HG02943 (cell line): ENCODE measurements around the gene MAP3K7CL.
A peak's percentile ranks its signal among the peaks of the same experiment; 100 is the strongest.

Experiments
- ATAC-seq: cut with Tn5 transposase; IDR thresholded peaks from one replicate; pipeline ENCODE4 v1.9.1; 2021; ENCODE audit warnings: mild to moderate bottlenecking, low read depth, moderate library complexity; ENCODE audit not compliant: unreplicated experiment

Gene MAP3K7CL

DNA sequence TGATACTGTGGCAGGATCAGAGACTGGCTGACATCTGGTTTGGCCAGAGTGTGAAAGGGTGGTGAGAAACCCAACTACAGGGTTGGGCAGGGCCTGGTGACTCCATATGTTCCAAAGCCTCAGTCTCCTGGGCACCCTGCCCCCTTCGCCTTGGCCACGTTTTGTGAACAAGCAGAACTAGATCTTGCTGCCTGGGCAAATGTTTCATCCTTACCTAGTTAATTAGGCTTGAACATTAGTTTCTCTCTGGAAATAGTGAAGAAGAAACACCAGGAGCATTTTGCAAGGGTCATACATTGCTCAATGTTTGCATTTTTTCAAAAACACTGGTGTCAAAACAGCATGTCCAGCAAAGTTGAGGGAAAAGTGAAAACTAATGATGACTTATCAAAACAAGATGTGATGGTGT lies 60.5 kb downstream of the MAP3K7CL start:
- no peak for ATAC-seq

DNA sequence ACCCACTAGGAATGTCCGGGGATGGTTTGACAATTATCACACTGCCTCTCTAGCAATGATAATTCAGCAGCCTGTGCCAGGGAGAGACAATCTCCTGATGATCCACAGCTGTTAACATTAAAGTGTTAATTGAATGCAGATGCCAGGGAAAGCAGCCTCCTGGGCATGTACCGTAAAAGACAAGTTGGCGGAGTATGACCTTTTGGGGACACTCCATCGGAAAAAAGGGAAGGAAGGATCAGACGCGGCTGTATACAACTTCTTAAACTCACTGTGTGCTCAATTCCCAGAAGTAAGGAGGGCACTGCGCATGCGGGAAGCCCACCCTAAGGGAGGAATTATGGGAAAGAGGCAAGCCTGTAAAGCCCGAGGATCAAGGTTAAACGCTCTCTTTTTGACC lies 62.6 kb downstream of the MAP3K7CL start:
- no peak for ATAC-seq

DNA sequence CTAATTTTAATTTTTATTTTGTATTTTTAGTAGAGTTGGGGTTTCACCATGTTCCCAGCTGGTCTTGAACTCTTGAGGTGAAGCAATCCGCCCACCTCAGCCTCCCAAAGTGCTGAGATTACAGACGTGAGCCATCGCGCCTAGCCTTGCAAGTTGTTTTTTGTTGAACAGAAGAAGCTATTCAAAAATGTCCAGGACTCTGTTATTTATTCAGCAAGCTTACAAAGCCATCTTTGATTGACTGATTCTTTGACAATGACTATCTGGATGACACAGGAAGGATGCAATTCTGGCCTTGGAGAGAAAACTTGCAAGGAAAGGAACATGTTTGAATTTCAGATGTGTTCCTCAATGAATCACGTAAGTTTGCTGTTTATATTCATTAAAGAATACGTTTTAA lies 63.5 kb downstream of the MAP3K7CL start:
- no peak for ATAC-seq

DNA sequence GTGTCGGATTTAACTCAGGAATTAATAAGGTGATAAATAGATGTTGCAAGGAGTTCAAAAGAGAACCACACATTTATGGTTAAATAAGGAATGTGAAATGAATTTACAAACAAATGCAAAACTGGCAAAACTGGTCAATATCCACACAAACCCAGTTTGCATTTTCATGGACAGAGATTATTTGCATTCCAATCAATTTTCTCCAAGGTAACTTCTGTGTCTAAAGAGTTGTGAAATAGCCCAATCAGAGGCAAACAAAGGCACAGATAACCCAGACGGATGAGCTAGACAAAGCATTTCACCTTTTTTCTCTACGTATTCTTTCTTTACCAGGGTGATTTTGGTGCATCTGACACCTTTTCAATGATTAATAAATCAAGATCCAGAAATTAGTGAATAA lies 63.9 kb downstream of the MAP3K7CL start:
- no peak for ATAC-seq

DNA sequence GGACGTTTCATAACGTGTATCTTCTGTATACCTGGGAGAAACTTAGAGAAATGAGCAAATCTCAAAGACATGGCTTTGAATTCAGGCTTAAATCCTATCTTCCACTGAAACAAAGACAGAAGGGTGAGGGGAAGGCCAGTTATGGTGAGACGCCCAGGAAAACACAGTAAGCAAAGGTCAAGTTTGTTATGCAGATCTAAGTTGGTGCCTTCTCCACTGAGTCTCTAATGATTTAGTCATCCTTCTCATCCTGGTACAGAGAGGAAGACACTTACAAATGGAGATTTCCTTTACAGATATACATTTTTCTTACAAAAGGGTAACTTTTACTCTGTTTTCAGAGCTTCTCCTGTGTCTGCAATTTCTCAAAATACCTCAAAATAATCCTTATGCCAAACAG lies 64.4 kb downstream of the MAP3K7CL start:
- ATAC-seq: no peak

DNA sequence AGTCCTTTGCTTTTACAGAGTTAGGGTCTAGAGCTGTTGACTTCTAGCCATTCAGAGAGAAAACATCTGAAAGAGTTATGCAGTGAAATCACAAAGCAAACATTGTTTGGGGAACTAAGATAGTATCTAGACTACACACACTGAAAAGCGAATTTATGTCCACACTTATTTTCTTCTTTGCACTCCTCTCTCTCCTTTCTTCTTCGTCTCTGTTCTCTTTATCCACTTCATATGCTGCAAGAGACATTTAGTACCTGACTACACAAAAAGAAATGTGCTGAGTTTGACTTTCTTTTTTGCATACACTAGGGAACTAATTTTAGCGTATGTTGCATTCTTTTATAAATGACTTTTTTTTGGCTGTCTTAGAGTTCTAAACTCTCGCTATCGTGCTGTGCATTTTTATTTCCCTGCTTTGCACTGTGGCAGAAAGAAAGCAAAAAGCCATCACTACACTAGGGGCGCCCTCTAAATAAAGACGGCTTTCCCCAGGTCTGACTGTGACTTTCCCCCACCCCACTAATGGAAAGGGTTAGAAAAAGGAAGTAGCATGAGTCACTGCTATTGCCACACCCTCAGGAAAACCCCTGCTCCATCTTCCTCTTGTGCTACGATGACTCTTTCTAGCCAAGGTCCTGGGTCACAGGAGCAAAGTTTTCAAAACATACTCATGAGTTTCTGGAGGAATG lies 65.7 kb downstream of the MAP3K7CL start:
- peak; percentile 94 for ATAC-seq

DNA sequence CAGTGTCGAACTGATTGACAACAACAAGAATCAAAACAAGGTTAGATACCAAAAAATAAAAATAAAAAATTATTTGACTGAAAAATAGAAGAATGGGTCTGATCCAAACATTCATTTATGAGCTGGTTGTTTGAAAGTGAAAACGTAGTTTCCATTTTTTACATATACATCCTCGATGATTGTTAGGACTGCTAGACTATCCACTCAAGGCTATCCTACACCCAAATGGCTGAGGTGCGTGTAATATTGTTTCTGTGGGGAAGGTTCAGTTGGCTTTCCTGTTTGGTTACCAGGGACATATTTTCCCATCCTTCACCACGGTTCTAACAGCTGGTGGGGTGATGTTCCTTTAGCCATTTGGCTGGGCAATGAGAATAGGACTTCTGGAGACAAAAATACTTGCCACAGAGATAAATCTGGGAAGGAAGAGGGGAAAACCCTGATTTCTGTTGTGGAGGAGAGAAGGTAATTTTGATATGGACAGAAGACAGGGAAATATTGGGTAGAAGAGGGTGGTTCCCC lies 66.3 kb downstream of the MAP3K7CL start:
- ATAC-seq: no peak

DNA sequence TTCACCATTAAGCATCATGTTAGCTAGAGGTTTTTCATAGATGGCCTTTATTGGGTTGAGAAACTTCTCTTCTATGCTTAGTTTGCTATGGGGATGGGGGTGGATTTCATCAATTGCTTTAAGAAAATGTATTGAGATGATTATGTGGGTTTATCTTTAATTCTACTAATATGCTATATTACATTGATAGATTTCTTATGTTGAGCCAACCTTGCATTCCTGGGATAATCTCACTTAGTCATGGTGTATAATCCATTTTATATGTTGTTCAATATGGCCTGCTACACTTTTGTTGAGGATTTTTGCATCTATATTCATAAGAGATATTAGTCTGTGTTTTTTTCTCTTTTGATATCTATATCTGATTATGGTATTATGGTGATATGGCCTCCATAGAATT lies 70.7 kb downstream of the MAP3K7CL start:
- no peak for ATAC-seq

DNA sequence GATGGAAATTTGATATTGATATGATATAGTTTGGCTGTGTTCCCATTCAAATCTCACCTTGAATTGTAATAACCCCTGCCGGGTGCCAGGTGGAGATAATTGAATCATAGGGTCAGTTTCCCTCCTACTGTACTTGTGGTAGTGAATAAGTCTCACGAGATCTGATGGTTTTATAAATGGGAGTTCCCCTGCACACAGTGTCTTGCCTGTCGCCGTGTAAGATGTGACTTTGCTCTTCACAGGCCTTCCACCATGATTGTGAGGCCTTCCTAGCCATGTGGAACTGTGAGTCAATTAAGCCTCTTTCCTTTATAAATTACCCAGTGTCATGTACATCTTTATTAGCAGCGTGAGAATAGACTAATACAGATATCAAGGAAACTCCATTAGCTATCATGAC lies 74.6 kb downstream of the MAP3K7CL start:
- ATAC-seq: no peak

DNA sequence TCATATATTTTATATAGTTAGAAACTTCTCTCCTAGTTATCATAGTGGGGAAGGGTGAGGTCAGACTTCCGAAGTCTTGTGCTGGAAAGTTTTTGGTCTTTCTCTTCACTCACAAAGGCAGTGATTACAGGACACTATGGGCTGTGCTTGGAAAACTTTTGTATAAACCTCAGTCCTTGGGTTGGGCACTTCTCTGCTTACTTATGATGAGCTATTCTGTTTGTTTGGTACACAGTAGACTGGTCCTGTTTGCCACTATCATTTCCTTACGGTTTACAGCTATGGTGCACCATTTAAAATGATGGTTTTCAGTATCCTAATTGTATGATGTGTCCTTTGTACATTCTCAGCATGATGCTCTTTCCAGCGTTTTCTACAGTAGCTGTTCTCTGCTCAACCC lies 75.5 kb downstream of the MAP3K7CL start:
- no peak for ATAC-seq

DNA sequence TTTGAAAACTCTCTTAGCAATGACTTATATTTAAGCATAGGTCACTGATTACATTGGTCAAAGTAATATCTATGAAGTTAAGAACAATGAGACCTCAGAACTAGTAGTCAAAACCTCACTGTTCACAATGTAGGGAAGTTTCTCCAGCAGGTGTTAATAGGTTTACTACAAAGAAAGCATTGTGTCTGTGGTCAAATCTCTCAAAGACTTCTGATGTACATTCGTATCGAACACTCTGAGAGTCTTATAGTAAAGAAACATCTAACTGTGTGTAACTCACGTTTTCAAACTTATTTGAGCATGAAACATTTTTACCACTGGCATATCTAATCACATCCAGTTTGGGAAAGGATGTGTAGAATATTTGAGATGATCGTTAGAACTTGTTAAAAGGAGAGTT lies 76.0 kb downstream of the MAP3K7CL start:
- no peak for ATAC-seq

DNA sequence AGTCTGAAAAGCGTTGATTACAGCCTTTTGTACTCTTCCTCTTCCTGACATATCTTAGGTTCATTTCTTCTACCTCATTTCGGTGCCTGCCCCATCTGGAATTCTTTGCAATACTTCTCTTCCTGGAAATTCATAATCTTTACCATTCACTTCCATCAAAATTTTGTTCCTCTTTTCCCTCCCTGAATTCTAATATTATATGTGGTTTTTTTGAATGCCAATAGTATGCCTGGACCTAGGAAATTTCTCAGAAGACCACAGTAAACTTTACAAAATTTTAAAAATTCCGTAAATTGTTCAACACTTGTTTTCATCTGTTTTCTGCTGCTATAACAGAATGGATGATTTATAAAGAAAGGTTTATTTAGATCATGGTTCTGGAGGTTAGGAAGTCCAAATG lies 76.8 kb downstream of the MAP3K7CL start:
- ATAC-seq: no peak

DNA sequence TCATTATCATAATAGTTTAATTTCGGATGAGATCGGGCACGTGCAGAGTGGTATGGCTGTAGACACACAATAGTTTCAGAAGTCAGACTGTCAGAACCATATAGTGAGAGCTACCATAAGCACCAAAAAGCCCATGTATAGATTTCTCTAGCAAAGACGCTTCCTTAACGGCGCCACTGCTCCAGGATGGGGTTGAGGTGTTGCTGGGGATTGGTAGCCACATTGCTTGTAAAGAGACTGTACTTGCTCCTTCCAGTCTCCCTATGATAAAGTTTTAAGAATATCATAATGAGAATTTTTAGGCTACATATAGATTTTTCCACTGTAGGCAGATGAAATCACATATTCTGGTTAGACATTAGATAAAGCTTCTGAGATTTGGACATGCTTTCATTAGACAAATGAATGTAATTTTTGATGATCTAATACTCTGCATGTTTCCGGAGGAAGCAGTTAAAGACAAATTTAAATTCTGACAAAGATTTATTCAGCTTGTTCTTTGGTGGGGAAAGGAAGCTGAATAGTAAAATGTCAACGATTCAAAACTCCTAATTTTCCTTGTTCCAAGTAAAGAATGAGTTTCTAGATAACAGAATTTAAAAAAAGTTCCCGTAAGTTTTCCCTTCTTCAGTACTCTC lies 77.7 kb downstream of the MAP3K7CL start:
- no peak for ATAC-seq

DNA sequence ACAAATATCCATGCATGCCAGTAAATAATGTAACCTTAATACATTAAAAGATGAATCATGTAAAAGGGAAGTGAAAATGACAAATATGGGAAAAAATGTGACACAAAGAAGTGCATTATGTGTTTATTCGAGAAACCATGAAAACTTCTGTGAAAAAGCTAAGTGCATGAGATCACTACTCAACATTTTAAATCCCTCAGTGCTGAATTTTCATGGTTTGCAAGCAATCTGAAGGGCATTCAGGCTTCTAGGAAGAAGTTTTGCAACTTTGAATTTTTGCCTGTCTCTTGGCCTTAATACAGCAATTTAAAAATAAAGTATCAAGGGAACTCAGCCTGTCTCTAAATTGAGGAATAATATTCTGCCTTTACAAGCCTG lies 78.2 kb downstream of the MAP3K7CL start:
- ATAC-seq: no peak

DNA sequence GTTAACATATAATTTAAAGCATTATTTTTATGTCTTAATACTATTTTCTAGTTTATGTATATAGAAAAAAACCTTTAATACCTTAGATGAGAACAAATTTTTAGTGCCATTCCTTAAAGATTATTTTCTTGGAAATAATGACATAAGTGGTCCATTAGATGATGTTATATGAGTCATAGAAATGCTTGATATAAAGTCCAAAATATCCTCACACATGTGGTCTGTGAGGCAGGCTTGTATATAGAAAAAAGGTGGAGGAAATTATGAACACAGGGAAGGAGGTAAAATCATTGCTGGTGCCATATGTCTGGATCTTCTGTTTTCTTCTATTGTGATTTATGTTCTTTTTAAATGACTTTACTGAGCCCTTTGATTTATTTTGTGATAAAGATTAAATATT lies 79.3 kb downstream of the MAP3K7CL start:
- ATAC-seq: no peak

DNA sequence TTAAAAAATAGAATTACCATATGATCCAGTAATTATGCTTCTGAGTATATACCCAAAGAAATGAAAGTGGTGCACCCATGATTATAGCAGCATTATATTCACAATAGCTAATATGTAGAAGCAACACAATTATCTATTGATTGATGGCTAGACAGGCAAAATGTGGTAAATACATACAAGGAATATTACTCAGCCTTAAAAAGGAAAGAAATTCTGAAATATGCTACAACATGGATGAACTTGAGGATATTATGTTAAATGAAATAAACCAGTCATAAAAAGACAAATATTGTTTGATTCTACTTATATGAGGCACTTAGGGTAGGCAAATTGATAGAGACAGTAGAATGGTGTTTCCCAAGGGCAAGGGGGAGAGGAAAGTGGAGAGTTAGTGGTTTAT lies 80.8 kb downstream of the MAP3K7CL start:
- no peak for ATAC-seq

DNA sequence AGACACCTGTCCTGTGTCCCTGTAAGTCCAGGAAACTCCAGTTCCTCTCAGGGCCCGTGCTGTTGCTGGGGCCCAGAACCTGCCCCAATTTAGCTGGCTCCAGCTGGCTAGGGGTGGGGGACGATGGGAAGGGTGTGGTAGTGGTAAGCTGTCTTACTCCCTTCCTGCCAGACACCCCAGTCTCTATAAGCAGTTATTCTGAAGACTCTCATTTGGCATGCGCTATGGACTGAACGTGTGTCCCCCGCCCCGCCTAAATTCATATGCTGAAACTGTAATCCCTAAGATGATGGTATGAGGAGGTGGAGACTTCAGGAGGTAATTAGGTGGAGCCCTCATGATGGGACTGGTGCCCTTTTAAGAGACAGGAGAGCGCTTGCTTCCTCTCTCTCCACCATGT lies 82.0 kb downstream of the MAP3K7CL start:
- ATAC-seq: no peak

DNA sequence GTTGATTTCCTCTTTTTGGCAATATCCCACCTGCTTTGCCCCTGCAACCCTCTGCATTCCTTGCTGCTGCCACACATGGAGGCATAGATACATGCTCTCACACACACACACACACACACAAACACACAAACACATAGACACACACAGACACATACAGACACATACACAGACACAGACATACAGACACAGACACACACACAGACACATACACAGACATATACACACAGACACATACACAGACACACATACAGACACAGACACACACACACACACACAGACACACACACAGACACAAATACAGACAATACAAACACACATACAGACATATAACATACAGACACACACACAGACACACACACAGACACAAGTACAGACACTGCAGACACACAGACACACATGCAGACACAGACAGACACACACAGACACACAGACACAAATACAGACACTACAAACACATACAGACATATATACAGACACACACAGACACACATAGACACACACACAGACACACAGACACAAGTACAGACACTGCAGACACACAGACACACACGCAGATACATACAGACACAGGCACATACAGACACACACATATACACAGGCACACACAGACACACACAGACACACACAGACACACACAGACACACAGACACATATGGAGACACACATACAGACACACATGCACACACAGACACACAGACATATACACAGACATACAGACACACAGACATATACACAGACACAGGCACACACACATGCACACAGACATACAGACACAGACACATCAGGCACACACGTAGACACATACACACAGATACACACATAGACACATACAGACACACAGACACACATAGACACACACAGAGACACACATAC lies 83.3 kb downstream of the MAP3K7CL start:
- no peak for ATAC-seq

DNA sequence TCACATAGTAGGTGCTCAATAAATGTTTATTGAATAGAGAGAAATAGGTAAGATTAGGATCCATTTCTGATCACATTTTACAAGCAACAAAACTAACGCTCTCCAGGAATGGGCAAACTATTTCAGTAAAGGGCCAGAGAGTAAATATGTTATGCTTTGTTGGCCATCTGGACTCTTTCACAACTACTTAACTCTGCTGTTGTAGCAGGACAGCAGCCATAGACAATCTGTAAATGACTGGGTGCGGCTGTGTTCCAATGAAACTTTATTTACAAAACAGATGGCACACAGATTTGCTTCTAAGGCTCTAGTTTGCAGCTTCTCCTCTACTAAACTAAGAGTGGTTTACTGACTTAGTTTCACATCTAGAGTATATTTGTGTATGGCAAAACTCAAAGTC lies 85.3 kb downstream of the MAP3K7CL start:
- no peak for ATAC-seq

DNA sequence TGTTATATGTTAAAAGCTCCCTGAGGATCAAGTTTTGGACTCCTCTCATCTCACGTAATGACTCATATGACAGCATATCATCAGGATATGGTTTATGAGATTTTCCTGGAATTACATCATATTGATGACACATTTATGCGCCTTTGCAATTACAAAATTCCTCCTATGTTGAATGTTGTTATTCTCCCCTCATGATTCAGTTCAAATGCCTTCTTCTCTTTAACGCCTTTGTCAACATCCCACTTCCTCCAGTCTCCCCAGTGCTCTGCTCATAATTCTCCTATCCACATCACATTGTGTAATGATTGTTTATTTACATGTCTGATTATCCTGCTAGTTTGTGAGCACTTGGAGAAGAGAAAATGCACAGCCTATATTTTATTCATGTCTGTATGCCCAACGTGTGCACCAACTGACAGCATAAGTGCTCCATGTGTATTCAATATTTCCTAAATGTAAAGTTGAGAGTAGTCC lies 87.4 kb downstream of the MAP3K7CL start:
- no peak for ATAC-seq

DNA sequence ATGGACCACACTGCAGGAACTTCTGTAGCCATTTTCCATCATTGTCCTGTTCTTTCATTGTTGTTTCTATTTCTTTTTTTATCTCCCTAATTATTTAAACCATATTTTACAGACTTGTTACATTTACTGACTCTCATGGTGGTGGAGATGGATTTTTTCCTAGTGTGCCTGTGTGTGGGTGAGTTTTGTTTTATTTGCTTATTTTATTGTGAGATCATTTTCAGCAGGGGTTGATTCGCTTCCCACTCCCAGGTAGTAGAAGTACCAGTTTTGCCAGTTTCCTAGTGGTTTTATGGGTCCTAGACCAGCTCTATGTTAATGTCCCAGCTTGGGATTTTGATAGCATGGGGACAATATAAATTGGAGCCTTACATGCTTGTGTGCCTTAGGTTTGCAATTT lies 88.3 kb downstream of the MAP3K7CL start:
- ATAC-seq: no peak
